Measurements from ENCODE around the gene SP4. TPM values are rescaled to one million over a fixed set of nuclear protein-coding genes. Genes with fewer than 3 reads are reported as not detected.

Gene SP4
- polyA plus RNA-seq, 3 donors: 1.3 to 1.8 (median 1.3) TPM

DNA sequence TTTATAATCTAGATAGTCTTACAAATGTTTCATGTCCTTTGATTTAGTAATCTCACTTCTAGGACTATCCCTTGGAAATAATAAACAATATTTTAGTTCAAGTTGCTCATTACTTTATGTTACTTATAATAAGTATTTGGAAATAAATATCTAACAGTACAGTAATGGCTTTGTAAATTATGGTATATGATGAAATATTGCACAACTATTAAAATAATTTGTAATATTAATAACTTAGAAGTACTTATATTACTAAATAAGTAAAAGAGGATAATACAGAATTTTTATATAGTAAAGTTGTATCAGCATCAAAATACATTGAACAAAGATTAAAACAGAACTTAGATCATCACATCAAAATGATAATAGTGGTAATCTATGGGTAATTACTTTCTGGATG is 41.1 kb downstream of the SP4 start:
- no peaks in the 10 kb centered on the region for H3K9me3 ChIP-seq (replicated peaks in 1 of 2; ENCODE audit: control insufficient read depth in 1 of 2, insufficient read depth in 1 of 2, low read length in 2 of 2)
- H3K4me1 ChIP-seq (ENCODE audit: control insufficient read depth in 1 of 2, insufficient read depth in 2 of 2, low read length in 2 of 2): no peaks in the 10 kb centered on the region
- H4K20me1 ChIP-seq (ENCODE audit: insufficient read depth, low read length): no peaks in the 10 kb centered on the region
- no peak overlapping the region for H2AFZ ChIP-seq (ENCODE audit: insufficient read depth, low read depth, low read length, poor library complexity, severe bottlenecking)
- Mint-ChIP-seq H3K27me3 (ENCODE audit: low read depth in 3 of 3) (no peaks in the 10 kb centered on the region), H3K27ac (no peak overlapping the region), H3K9me3 (peaks cover 0 to 9% (median 0%) of the 10 kb centered on the region in 7 donors), H3K4me1 (no peaks in the 10 kb centered on the region), H3K36me3 (peaks cover 2 to 17% of the 10 kb centered on the region in 2 donors), H3K4me3 (no peak overlapping the region)
- H3K27ac ChIP-seq (ENCODE audit: low read depth in 1 of 2, low read length in 2 of 2): no peak overlapping the region
- DNase-seq: no peak
- H3K9ac ChIP-seq (ENCODE audit: insufficient read depth, low read length, poor library complexity, severe bottlenecking): no peak overlapping the region
- H3K36me3 ChIP-seq (replicated peaks in 1 of 2; ENCODE audit: control insufficient read depth in 1 of 2, insufficient read depth in 2 of 2, low read length in 2 of 2): no peaks in the 10 kb centered on the region
- H3K27me3 ChIP-seq (ENCODE audit: control insufficient read depth in 2 of 2, insufficient read depth in 2 of 2, low read length in 2 of 2): no peaks in the 10 kb centered on the region
- H3K79me2 ChIP-seq (ENCODE audit: insufficient read depth, low read length): no peaks in the 10 kb centered on the region
- intact Hi-C loops (cut with micrococcal nuclease): no loop called here
- no peak overlapping the region for H3K4me2 ChIP-seq (replicated peaks; ENCODE audit: extremely low read depth, low read length, poor library complexity, severe bottlenecking)
- no peak overlapping the region for H3K4me3 ChIP-seq (replicated peaks in 1 of 3; ENCODE audit: low read depth in 2 of 3, low read length in 3 of 3)
- TF ChIP-seq, protein P1, sequence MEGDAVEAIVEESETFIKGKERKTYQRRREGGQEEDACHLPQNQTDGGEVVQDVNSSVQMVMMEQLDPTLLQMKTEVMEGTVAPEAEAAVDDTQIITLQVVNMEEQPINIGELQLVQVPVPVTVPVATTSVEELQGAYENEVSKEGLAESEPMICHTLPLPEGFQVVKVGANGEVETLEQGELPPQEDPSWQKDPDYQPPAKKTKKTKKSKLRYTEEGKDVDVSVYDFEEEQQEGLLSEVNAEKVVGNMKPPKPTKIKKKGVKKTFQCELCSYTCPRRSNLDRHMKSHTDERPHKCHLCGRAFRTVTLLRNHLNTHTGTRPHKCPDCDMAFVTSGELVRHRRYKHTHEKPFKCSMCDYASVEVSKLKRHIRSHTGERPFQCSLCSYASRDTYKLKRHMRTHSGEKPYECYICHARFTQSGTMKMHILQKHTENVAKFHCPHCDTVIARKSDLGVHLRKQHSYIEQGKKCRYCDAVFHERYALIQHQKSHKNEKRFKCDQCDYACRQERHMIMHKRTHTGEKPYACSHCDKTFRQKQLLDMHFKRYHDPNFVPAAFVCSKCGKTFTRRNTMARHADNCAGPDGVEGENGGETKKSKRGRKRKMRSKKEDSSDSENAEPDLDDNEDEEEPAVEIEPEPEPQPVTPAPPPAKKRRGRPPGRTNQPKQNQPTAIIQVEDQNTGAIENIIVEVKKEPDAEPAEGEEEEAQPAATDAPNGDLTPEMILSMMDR (IDR thresholded peaks at IDR 0.05): no peak

DNA sequence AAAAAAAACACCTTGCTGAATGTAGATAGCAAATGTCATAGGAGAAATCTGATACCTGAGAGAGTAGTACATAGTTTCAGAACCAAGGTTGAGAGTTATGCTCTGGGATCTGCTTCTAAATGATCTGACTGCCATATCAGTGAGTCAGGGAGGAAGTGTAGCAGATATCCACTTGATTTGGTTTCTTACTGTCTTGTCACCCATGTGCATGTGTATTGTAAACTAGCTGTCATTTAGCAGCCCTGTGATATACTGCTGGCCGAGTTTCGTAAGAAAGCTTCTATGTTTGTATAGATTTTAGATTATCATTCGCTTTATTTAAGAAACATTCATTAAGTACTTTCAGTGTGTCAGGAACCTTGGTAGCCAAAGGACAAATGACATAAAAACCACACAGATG is 42.0 kb downstream of the SP4 start:
- H4K20me1 ChIP-seq (ENCODE audit: insufficient read depth, low read length): no peaks in the 10 kb centered on the region
- Mint-ChIP-seq H3K27ac (no peak overlapping the region), H3K4me1 (no peaks in the 10 kb centered on the region), H3K9me3 (peaks cover 0 to 9% (median 0%) of the 10 kb centered on the region in 7 donors), H3K4me3 (no peak overlapping the region), H3K27me3 (ENCODE audit: low read depth in 3 of 3) (no peaks in the 10 kb centered on the region), H3K36me3 (peaks cover 2 to 17% of the 10 kb centered on the region in 2 donors)
- H3K4me2 ChIP-seq (replicated peaks; ENCODE audit: extremely low read depth, low read length, poor library complexity, severe bottlenecking): no peak overlapping the region
- H3K9me3 ChIP-seq (replicated peaks in 1 of 2; ENCODE audit: control insufficient read depth in 1 of 2, insufficient read depth in 1 of 2, low read length in 2 of 2): no peaks in the 10 kb centered on the region
- no peak overlapping the region for H3K27ac ChIP-seq (ENCODE audit: low read depth in 1 of 2, low read length in 2 of 2)
- no peaks in the 10 kb centered on the region for H3K36me3 ChIP-seq (replicated peaks in 1 of 2; ENCODE audit: control insufficient read depth in 1 of 2, insufficient read depth in 2 of 2, low read length in 2 of 2)
- no peak for DNase-seq
- no peaks in the 10 kb centered on the region for H3K79me2 ChIP-seq (ENCODE audit: insufficient read depth, low read length)
- no peaks in the 10 kb centered on the region for H3K4me1 ChIP-seq (ENCODE audit: control insufficient read depth in 1 of 2, insufficient read depth in 2 of 2, low read length in 2 of 2)
- H3K4me3 ChIP-seq (replicated peaks in 1 of 3; ENCODE audit: low read depth in 2 of 3, low read length in 3 of 3): no peak overlapping the region
- TF ChIP-seq, protein P1 (IDR thresholded peaks at IDR 0.05): no peak
- H2AFZ ChIP-seq (ENCODE audit: insufficient read depth, low read depth, low read length, poor library complexity, severe bottlenecking): no peak overlapping the region
- no CpG with 5 or more reads among the region's 3 CpGs for WGBS (ENCODE audit: insufficient coverage)
- H3K27me3 ChIP-seq (ENCODE audit: control insufficient read depth in 2 of 2, insufficient read depth in 2 of 2, low read length in 2 of 2): no peaks in the 10 kb centered on the region
- no peak overlapping the region for H3K9ac ChIP-seq (ENCODE audit: insufficient read depth, low read length, poor library complexity, severe bottlenecking)
- intact Hi-C loops (cut with micrococcal nuclease): no loop called here
